Nephron (organoid): ENCODE results near the gene PCDH9.

Experiments used
- H3K27ac Mint-ChIP-seq, 3 experiments: 2 replicates each; pipeline ENCODE4 v1.8.0; 2020; ENCODE audit warnings: mixed read lengths in 3 of 3, mild to moderate bottlenecking in 2 of 3, moderate library complexity in 1 of 3
- H3K27me3 Mint-ChIP-seq: 2 replicates; pipeline ENCODE4 v1.8.0; 2021; ENCODE audit warnings: low read depth, mild to moderate bottlenecking, moderate library complexity, mixed read lengths
- H3K36me3 Mint-ChIP-seq: 2 replicates; pipeline ENCODE4 v1.8.0; 2020; ENCODE audit warnings: low read depth, mixed read lengths
- H3K4me1 Mint-ChIP-seq: 2 replicates; pipeline ENCODE4 v1.8.0; 2020; ENCODE audit warnings: mixed read lengths
- H3K4me3 Mint-ChIP-seq, 3 experiments: 2 replicates each; pipeline ENCODE4 v1.8.0; 2020; ENCODE audit warnings: mild to moderate bottlenecking in 3 of 3, mixed read lengths in 3 of 3, moderate library complexity in 2 of 3
- H3K9me3 Mint-ChIP-seq: 2 replicates; pipeline ENCODE4 v1.8.0; 2020; ENCODE audit warnings: mixed read lengths
- CTCF ChIP-seq, 3 experiments: fragments of 200-600 bp; sonication (generic); IDR thresholded peaks; one replicate each; pipeline ENCODE4 v1.5.0; 2021; ENCODE audit warnings: antibody characterized with exemption in 3 of 3; ENCODE audit not compliant: unreplicated experiment in 3 of 3

Gene PCDH9

GRCh38 chr13:67062160-67062559 lies 168.0 kb downstream of the PCDH9 start:
- Mint-ChIP-seq H3K36me3 (no peaks in the 10 kb centered on the region), H3K4me3 (no peak overlapping the region), H3K27me3 (no peaks in the 10 kb centered on the region), H3K4me1 (peaks cover 9% of the 10 kb centered on the region), H3K9me3 (no peaks in the 10 kb centered on the region), H3K27ac (peak overlapping the region in 1 of 3 experiments; percentile 66)
- no peak for TF ChIP-seq CTCF (IDR thresholded peaks at IDR 0.05; ENCODE audit: unreplicated experiment in 3 of 3)

GRCh38 chr13:67061750-67062149 lies 168.4 kb downstream of the PCDH9 start:
- Mint-ChIP-seq H3K4me3 (no peak overlapping the region), H3K27me3 (no peaks in the 10 kb centered on the region), H3K9me3 (no peaks in the 10 kb centered on the region), H3K27ac (peak overlapping the region in 1 of 3 experiments; percentile 66), H3K36me3 (no peaks in the 10 kb centered on the region), H3K4me1 (peaks cover 9% of the 10 kb centered on the region)
- no peak for TF ChIP-seq CTCF (IDR thresholded peaks at IDR 0.05; ENCODE audit: unreplicated experiment in 3 of 3)

- Mint-ChIP-seq H3K4me3 (no peak overlapping the region), H3K27ac (no peak overlapping the region), H3K9me3 (no peaks in the 10 kb centered on the region), H3K27me3 (no peaks in the 10 kb centered on the region), H3K4me1 (peaks cover 13% of the 10 kb centered on the region), H3K36me3 (no peaks in the 10 kb centered on the region)
- TF ChIP-seq CTCF (IDR thresholded peaks at IDR 0.05; ENCODE audit: unreplicated experiment in 3 of 3) = no peak
Measured at GRCh38 chr13:67052550-67053490, 177.3 kb downstream of the PCDH9 start.

- Mint-ChIP-seq H3K36me3 (no peaks in the 10 kb centered on the region), H3K27me3 (no peaks in the 10 kb centered on the region), H3K4me1 (peaks cover 19% of the 10 kb centered on the region), H3K27ac (peak overlapping the region in 1 of 3 experiments; percentile 97), H3K4me3 (no peak overlapping the region), H3K9me3 (no peaks in the 10 kb centered on the region)
- no peak for TF ChIP-seq CTCF (IDR thresholded peaks at IDR 0.05; ENCODE audit: unreplicated experiment in 3 of 3)
Measured at GRCh38 chr13:67049744-67050143, 180.4 kb downstream of the PCDH9 start.

GRCh38 chr13:67048821-67049150 lies 181.3 kb downstream of the PCDH9 start:
- TF ChIP-seq CTCF (IDR thresholded peaks at IDR 0.05; ENCODE audit: unreplicated experiment in 3 of 3) = no peak
- no peaks in the 10 kb centered on the region for H3K9me3 Mint-ChIP-seq
- no peaks in the 10 kb centered on the region for H3K27me3 Mint-ChIP-seq
- H3K4me3 Mint-ChIP-seq = no peak overlapping the region
- H3K4me1 Mint-ChIP-seq = peaks cover 19% of the 10 kb centered on the region
- no peaks in the 10 kb centered on the region for H3K36me3 Mint-ChIP-seq
- peak overlapping the region; percentile 96 to 97 (median 97) for H3K27ac Mint-ChIP-seq
